ENCODE data around the gene LGALS9B.
"Not testable (repeated sequence)": the region's sequence is repeated elsewhere in the genome, so short reads cannot be mapped to it uniquely, and the experiment has no call there.

The LGALS9B gene

DNA sequence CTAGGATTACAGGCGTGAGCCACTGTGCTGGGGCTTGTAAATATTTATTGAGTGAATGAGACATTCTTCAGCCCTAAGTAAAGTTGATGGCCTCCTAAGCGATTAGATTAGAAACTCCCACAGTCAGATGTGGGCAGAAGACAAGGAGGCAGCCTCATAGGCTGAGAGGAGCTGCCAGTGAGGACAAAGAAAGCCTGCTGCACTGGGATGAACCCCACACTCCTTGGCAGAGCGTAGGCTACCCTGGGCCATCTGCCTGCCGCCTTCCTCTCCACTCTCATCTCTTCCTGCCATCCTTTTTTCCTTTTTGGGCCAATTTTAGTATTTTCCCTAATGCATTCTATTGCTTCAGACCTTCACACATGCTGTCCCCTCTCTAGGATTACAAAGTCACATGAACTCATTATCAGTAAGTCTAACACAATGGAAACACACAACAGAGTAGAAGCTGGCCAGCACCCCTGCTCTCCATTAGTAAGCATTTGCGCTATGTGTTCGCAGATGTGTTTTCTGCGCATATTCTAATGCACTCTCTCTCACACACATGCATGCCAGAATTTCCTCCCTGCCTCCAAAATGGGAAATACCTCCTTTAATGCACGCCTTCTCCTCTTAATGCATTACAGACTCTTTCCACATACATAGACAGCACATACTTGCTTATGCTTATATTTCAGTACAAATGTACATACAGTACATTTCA, 12.7 kb upstream of the LGALS9B start:
- CTCF ChIA-PET, H3K9me3 Mint-ChIP-seq, DNase-seq, H3K27ac Mint-ChIP-seq, H3K4me3 Mint-ChIP-seq, H3K36me3 Mint-ChIP-seq, H3K4me1 Mint-ChIP-seq, H3K27me3 Mint-ChIP-seq: not testable (repeated sequence)

DNA sequence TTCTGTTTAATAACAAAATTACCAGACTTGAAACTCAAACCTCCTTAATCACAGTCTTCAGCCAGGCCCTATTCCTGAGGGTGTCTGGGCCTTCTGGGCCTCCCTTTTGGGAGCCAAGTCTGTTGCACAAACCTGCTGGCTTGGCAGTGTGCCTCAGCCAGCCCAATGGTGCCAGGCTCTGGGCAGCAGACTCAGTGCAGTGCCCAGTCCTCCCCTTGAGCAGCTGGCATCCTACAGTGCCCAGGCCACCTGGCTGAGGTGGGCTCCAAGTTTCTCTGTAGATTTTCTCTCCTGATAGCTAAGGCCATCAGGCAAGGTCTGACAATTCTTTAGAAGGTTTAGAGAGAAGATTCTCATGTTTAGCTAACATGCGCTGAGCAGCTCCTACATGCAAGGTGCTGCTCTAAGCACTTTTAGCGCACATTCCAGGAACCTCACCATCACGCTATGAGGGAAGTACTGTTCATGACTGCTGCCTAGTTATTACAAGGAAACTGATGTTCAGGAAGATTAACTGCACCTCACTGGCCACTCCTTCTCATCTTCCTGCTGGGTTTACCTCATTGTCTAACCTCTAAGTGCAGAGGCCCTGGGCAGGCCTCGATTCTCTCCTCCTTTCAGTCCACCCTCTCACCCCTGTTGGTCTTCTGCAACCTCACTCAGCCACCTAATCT, 10.2 kb upstream of the LGALS9B start:
- H3K27me3 Mint-ChIP-seq, H3K4me1 Mint-ChIP-seq, CTCF ChIA-PET, H3K4me3 Mint-ChIP-seq, H3K9me3 Mint-ChIP-seq, H3K27ac Mint-ChIP-seq, H3K36me3 Mint-ChIP-seq, DNase-seq: not testable (repeated sequence)

DNA sequence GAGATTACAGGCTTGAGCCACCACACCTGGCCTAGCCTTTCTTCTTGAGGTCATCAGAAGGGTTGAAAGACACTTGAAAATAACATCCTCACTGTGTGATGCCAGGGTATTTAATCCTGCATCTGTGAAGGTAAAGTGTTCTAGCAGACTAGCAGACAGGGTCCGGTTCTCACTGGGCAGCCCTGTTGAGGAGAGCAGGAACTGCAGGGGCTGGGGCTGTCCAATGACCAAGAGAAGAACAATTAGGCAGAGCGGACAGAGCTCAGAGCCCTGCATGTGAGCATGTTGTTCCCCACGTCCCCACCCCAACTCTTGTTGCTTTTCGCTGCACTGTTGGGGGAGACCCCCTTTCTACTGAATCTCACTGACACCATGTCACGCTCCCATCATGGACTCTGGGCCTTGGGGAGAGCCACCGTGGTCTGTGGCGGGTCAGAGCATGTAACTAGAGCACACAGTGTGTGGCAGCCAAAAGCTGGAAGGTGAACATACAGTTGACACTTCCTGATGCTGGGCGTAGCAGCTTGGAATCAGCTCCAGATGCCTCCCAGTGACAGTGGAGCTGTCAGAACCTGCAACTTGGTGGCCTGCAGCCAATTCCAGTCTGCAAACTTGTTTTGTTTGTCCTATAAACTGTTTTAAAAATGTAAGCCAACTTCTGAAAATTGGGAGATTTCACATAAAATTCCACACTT, 7.9 kb upstream of the LGALS9B start:
- H3K4me3 Mint-ChIP-seq, H3K4me1 Mint-ChIP-seq, DNase-seq, H3K36me3 Mint-ChIP-seq, H3K9me3 Mint-ChIP-seq, H3K27ac Mint-ChIP-seq, CTCF ChIA-PET, H3K27me3 Mint-ChIP-seq: not testable (repeated sequence)

DNA sequence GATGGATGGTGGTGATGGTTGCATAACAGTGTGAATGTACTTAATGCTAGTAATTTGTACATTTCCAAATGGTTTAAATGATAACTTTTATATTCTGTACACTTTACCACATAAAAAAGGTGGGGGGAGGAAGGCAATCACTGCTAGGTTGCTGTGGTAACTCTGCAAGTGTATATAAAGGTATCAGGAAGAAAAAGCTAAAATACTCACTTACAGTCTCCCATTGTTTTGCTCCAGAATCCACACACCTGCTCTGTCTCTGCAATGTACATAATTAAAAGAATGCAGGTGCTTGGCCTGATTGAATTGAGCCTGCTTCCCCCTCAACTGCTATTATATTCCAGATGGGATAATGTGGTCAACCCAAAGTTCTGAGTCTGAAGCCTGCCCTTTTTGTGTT, 6.7 kb upstream of the LGALS9B start:
- H3K4me3 Mint-ChIP-seq, DNase-seq, H3K27me3 Mint-ChIP-seq, CTCF ChIA-PET, H3K9me3 Mint-ChIP-seq, H3K36me3 Mint-ChIP-seq, H3K27ac Mint-ChIP-seq, H3K4me1 Mint-ChIP-seq: not testable (repeated sequence)

DNA sequence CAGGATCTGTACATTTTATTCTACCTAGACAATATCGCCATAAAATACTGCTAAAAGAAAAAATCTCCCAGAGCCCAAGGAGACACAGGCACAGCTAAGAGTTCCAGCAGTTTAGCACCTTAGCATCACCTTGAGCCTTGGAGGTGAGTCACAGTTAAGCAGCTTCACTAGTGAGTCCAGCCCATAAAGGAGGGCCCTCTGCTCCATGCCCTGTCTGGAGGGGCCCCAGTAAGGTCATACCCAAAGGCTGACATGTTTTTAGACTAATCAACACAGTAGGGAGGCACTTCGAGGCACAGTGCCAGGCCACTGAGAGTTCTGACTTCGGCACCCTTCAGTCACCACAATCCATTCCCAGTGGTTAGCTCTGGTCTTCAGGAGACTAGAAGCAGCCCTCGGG, 2.6 kb upstream of the LGALS9B start:
- not testable (repeated sequence) for H3K4me3 Mint-ChIP-seq

DNA sequence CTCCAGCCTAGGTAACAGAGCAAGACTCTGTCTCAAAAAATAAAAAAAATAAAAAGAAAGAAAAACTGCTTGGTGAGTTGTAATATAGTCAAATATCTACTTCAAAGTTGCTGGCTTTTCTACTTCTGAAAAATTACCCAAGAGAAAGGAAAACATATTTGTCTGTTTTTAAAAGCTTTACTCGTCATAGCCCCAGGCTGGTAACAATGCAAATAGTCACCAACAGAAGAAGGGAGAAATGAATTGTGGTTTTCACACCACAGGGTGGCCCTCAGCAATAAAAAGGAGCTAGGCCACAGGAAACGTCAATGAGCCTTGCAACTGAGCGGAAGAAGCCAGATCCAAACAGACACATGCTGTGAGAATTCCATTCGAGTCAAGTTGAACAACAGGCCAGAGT, 1.8 kb upstream of the LGALS9B start:
- H3K27ac Mint-ChIP-seq, H3K27me3 Mint-ChIP-seq, H3K4me1 Mint-ChIP-seq, DNase-seq, H3K4me3 Mint-ChIP-seq, H3K9me3 Mint-ChIP-seq, H3K36me3 Mint-ChIP-seq, CTCF ChIA-PET: not testable (repeated sequence)

More for the DNA sequence above, 2.6 kb upstream of the LGALS9B start:
- H3K27ac Mint-ChIP-seq, H3K4me1 Mint-ChIP-seq, H3K36me3 Mint-ChIP-seq, H3K9me3 Mint-ChIP-seq, DNase-seq, H3K27me3 Mint-ChIP-seq, CTCF ChIA-PET: not testable (repeated sequence)

DNA sequence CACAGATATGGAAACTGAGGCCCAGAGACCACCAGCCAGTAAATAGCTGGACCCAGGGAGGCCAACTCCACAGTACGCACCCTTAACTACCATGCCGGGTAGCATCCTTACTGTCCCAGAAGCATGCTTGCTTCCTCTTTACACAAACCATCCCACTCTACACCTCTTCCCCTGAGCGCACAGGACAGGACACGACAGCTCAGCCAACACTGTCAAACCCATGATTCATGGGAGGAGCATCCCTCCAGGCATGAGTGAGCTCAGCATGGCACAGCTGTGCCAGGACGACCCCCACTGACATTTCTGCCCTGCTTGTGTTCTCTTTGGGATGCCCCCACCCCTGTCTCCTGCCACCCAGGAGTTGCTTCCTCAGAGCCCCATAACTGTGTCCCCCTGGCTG, 340 bp downstream of the LGALS9B start:
- H3K4me1 Mint-ChIP-seq, H3K36me3 Mint-ChIP-seq, H3K9me3 Mint-ChIP-seq, CTCF ChIA-PET, DNase-seq, H3K27ac Mint-ChIP-seq, H3K27me3 Mint-ChIP-seq, H3K4me3 Mint-ChIP-seq: not testable (repeated sequence)

DNA sequence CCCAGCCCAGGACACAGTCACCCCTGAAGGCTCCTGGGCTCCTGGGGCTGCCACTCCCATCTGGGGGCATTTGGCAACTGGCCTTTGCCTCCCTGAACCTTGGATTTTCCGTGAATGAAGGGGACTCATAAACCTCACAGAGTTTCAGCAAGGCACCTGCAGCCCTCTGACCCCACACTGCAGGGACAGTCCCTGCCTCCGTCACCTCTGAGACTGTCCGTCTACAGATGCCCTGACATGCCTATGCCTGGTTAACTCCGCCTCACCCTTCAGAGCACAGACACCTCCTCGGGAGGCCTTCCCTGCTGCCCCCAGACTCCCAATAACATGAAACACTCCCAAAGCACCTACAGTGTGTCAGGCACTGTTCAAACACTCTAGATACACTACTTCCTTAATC, 786 bp downstream of the LGALS9B start:
- H3K4me1 Mint-ChIP-seq, CTCF ChIA-PET: not testable (repeated sequence)

DNA sequence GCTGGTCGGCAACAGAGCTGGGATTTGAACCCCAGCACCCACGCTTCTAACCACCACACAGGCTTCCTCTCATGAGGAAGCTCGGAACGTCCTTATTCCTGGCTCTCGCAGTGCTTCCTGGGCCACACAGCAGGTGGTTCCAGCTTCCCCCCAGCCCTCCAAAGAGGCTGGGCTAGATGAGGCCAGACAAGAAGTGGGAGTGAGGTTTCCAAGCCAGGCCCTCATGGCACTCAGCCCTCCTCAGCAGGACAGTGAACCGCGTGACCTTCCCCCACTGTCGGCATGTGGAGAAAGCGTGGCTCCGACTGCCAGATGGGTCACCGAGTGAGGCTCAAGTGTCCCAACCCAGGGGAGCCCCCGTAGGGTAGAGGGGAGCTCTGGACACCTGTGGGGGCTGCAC, 1.8 kb downstream of the LGALS9B start:
- H3K27me3 Mint-ChIP-seq, CTCF ChIA-PET, H3K9me3 Mint-ChIP-seq, H3K27ac Mint-ChIP-seq, DNase-seq, H3K36me3 Mint-ChIP-seq, H3K4me1 Mint-ChIP-seq, H3K4me3 Mint-ChIP-seq: not testable (repeated sequence)

More for the DNA sequence above, 786 bp downstream of the LGALS9B start:
- H3K27me3 Mint-ChIP-seq, H3K9me3 Mint-ChIP-seq, DNase-seq, H3K4me3 Mint-ChIP-seq, H3K27ac Mint-ChIP-seq, H3K36me3 Mint-ChIP-seq: not testable (repeated sequence)

DNA sequence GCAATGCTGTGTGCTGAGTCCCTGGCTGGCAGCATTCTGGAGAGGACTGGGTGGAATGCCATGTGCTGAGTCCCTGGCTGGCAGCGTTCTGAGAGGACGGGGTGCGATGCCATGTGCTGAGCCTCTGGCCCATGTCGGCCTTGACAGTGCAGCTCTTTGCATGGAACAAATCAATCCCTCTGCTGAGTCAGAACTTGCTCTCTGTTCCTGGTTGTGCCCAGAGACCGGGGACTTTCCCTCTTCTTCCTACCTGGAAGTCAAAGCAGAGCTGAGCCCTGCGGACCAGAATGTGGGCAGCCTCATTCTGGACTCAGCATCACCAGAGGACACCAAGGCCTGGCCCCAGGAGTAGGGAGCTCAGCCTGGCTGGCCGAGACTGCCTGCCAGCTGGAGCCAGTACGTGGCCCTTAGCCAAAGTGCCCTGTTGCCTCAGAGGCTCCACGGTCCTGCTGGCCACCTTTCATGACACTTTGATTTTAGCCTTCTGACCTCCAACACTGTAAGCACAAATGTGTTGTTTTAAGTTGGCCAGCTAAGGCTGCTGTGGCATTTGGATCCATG, 2.4 kb downstream of the LGALS9B start:
- H3K27ac Mint-ChIP-seq, DNase-seq, H3K27me3 Mint-ChIP-seq, H3K9me3 Mint-ChIP-seq, CTCF ChIA-PET, H3K4me1 Mint-ChIP-seq, H3K36me3 Mint-ChIP-seq, H3K4me3 Mint-ChIP-seq: not testable (repeated sequence)

DNA sequence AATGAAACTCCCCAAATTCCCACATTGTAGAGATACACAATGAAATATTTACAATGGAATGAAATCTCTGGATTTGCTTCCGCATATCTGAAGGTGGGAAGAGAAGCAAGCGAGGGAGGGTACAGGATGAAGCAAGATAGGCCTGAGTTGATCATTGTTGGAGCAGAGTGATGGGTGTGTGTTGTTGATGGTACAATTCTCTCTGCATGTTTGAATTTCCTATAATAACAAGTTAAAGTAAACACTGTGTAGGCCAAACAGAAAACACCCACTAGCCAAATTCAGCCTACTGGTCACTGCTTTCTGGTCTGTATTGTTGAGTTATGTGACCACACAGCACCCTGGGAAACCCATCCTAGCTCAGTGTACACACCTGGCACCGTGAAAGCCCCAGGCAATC, 5.2 kb downstream of the LGALS9B start:
- DNase-seq, H3K27ac Mint-ChIP-seq, CTCF ChIA-PET, H3K4me1 Mint-ChIP-seq, H3K9me3 Mint-ChIP-seq, H3K27me3 Mint-ChIP-seq, H3K36me3 Mint-ChIP-seq, H3K4me3 Mint-ChIP-seq: not testable (repeated sequence)

DNA sequence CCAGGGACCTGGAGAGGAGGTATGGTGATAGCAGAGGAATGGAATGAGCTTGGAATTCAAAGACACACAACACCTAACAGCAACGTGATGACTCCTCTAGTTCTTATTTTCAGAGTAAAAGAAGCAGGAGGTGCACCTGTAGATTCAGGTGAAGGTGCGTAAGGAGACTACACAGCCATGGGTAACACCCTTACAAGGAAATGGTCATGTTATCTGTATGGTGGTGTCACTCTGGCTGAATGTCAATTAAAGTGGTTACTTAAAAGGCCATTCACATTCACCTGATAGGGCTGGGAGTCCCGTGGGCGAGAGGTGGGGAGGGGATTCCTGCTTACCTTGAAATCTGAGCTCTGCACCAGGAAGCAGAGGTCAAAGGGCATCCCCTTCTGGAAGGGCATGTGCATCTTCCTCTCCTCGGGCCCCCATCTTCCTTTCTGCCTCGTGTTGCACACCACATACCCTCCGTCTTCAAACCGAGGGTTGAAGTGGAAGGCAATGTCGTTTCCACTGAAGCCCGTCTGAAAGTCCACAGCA, 9.4 kb downstream of the LGALS9B start:
- H3K27ac Mint-ChIP-seq, H3K27me3 Mint-ChIP-seq, H3K4me1 Mint-ChIP-seq, DNase-seq, H3K9me3 Mint-ChIP-seq, CTCF ChIA-PET, H3K36me3 Mint-ChIP-seq, H3K4me3 Mint-ChIP-seq: not testable (repeated sequence)

DNA sequence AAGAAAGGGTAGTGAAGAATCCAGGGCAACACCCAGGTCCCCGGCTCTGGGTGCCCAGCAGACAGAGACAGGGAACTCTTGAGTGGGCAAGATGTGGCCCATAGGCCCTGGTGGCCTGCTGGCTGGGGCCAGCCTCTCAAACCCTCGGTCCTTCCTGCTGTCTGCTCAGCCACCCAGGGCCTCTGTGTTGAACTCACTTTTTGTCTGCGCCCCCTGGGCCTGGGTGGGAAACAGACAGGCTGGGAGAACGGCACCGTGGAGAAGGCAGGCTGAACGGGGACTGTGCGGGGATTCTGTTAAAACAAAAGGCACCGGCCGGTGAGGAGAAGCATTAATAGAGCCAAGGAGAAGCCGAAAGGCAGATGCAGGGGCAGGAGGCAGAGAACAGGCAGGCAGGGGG, 12.2 kb downstream of the LGALS9B start:
- H3K4me1 Mint-ChIP-seq, H3K4me3 Mint-ChIP-seq, H3K9me3 Mint-ChIP-seq, H3K27ac Mint-ChIP-seq, DNase-seq, CTCF ChIA-PET, H3K27me3 Mint-ChIP-seq, H3K36me3 Mint-ChIP-seq: not testable (repeated sequence)

DNA sequence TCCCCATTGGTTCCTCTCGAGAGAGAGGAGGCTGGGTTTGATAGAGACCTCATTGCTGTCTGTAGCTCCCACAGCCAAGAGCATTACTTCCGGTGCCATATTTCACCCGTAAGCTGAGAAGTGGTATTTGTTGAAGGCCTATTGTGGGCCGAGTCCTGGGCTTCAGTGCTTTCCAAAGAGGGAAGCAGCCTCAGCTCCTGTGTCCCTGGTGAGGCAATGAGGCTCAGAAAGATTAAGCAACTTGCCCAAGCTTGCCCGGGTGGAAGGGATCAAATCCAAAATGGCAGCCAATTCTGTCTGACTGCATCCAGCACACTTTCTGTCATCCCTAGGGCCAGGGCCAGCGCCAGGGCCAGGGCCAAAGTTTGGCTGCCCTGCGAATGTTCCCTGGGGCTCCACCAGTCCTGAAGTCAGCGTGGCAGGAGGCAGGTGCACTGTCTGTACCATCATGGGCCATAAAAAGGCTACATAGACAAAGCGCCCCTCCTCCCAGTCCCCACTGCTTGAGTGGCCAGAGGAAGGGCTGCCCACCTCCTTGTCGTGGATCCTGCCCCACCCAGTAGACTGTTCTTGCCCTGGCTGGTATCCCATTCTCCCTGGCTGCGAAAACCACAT, 13.4 kb downstream of the LGALS9B start:
- H3K4me3 Mint-ChIP-seq, H3K4me1 Mint-ChIP-seq, H3K9me3 Mint-ChIP-seq, H3K27ac Mint-ChIP-seq, CTCF ChIA-PET, H3K27me3 Mint-ChIP-seq, H3K36me3 Mint-ChIP-seq, DNase-seq: not testable (repeated sequence)
